HG02588 (cell line): ENCODE data around the gene WDFY3.

Experiments used
- ATAC-seq: cut with Tn5 transposase; IDR thresholded peaks from one replicate; pipeline ENCODE4 v1.9.1; 2021; ENCODE audit warnings: mild to moderate bottlenecking, moderate library complexity; ENCODE audit not compliant: unreplicated experiment

WDFY3 gene

GRCh38 chr4:84948056-84948455 is 18.4 kb downstream of the WDFY3 start:
- no peak for ATAC-seq

- no peak for ATAC-seq
Observed at GRCh38 chr4:84944947-84945346, 21.5 kb downstream of the WDFY3 start.

GRCh38 chr4:84940960-84941359 is 25.5 kb downstream of the WDFY3 start:
- no peak for ATAC-seq

GRCh38 chr4:84939113-84939512 is 27.4 kb downstream of the WDFY3 start:
- no peak for ATAC-seq

- no peak for ATAC-seq
Observed at GRCh38 chr4:84938316-84938715, 28.2 kb downstream of the WDFY3 start.

GRCh38 chr4:84937381-84937977 is 29.0 kb downstream of the WDFY3 start:
- ATAC-seq: no peak

GRCh38 chr4:84936123-84936522 is 30.4 kb downstream of the WDFY3 start:
- no peak for ATAC-seq

GRCh38 chr4:84932462-84932861 is 34.0 kb downstream of the WDFY3 start:
- ATAC-seq: no peak

- ATAC-seq: no peak
Observed at GRCh38 chr4:84931961-84932360, 34.5 kb downstream of the WDFY3 start.

GRCh38 chr4:84931274-84931673 is 35.2 kb downstream of the WDFY3 start:
- ATAC-seq: no peak

- ATAC-seq: no peak
Observed at GRCh38 chr4:84928089-84928488, 38.4 kb downstream of the WDFY3 start.

GRCh38 chr4:84927428-84927827 is 39.1 kb downstream of the WDFY3 start:
- no peak for ATAC-seq

GRCh38 chr4:84925558-84925957 is 40.9 kb downstream of the WDFY3 start:
- no peak for ATAC-seq

- no peak for ATAC-seq
Observed at GRCh38 chr4:84924434-84924833, 42.1 kb downstream of the WDFY3 start.

- no peak for ATAC-seq
Observed at GRCh38 chr4:84920617-84921016, 45.9 kb downstream of the WDFY3 start.

- no peak for ATAC-seq
Observed at GRCh38 chr4:84917869-84918600, 48.5 kb downstream of the WDFY3 start.

- ATAC-seq: no peak
Observed at GRCh38 chr4:84917086-84917821, 49.2 kb downstream of the WDFY3 start.

- ATAC-seq: no peak
Observed at GRCh38 chr4:84916227-84916626, 50.3 kb downstream of the WDFY3 start.

GRCh38 chr4:84915396-84915780 is 51.1 kb downstream of the WDFY3 start:
- ATAC-seq: no peak

GRCh38 chr4:84914686-84915395 is 51.6 kb downstream of the WDFY3 start:
- ATAC-seq: no peak

- no peak for ATAC-seq
Observed at GRCh38 chr4:84913176-84913575, 53.3 kb downstream of the WDFY3 start.
